DOHH2 (cell line): Measurements from ENCODE around the gene INHBE.

Experiments
- EZH2phosphoT487 ChIP-seq: fragments of 200-600 bp; sonication (generic); IDR thresholded peaks from 2 replicates; pipeline ENCODE4 v1.6.1; 2017; ENCODE audit warnings: borderline replicate concordance, mild to moderate bottlenecking, antibody characterized with exemption, low read length, moderate library complexity, mixed read lengths
- TF ChIP-seq, protein P1 (sequence below): fragments of 200-600 bp; sonication (generic); IDR thresholded peaks from one replicate; pipeline ENCODE4 v1.5.1; 2014; ENCODE audit warnings: antibody characterized with exemption, mild to moderate bottlenecking, low read depth, low read length; ENCODE audit not compliant: poor library complexity, severe bottlenecking

DNA sequence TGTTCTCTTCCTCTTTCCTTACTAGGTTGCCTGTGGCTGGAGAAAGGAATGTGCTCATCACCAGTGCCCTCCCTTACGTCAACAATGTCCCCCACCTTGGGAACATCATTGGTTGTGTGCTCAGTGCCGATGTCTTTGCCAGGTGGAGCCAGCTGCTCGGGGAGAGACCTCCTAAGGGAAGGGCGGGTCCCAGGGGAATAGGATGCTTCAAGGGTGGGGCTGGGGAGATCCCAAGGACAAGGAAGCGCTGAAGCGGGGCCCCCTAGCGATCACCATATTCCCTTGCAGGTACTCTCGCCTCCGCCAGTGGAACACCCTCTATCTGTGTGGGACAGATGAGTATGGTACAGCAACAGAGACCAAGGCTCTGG is 43.0 kb downstream of the INHBE start:
- TF ChIP-seq, protein P1, sequence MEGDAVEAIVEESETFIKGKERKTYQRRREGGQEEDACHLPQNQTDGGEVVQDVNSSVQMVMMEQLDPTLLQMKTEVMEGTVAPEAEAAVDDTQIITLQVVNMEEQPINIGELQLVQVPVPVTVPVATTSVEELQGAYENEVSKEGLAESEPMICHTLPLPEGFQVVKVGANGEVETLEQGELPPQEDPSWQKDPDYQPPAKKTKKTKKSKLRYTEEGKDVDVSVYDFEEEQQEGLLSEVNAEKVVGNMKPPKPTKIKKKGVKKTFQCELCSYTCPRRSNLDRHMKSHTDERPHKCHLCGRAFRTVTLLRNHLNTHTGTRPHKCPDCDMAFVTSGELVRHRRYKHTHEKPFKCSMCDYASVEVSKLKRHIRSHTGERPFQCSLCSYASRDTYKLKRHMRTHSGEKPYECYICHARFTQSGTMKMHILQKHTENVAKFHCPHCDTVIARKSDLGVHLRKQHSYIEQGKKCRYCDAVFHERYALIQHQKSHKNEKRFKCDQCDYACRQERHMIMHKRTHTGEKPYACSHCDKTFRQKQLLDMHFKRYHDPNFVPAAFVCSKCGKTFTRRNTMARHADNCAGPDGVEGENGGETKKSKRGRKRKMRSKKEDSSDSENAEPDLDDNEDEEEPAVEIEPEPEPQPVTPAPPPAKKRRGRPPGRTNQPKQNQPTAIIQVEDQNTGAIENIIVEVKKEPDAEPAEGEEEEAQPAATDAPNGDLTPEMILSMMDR, result no peak
- no peak for TF ChIP-seq EZH2phosphoT487
